HFFc6 (cell line): ENCODE measurements around the gene LSM11. TPM values are rescaled to one million over a fixed set of nuclear protein-coding genes. Genes with fewer than 3 reads are reported as not detected.
"Not testable (repeated sequence)": the region's sequence is repeated elsewhere in the genome, so short reads cannot be mapped to it uniquely, and the experiment has no call there.

Experiments
- DNase-seq: peaks from one replicate; pipeline ENCODE4 v3.0.0-alpha.2; 2018
- H3K27ac Mint-ChIP-seq: 2 replicates; pipeline ENCODE4 v1.8.0; 2020; ENCODE audit warnings: mild to moderate bottlenecking, mixed read lengths
- H3K27me3 Mint-ChIP-seq: 2 replicates; pipeline ENCODE4 v1.8.0; 2021; ENCODE audit warnings: mild to moderate bottlenecking, moderate library complexity, mixed read lengths; ENCODE audit not compliant: insufficient read depth
- H3K36me3 Mint-ChIP-seq: 2 replicates; pipeline ENCODE4 v1.8.0; 2021; ENCODE audit warnings: low read depth, mixed read lengths
- H3K4me1 Mint-ChIP-seq: 2 replicates; pipeline ENCODE4 v1.8.0; 2020; ENCODE audit warnings: low read depth, mixed read lengths
- H3K4me3 Mint-ChIP-seq: 2 replicates; pipeline ENCODE4 v1.8.0; 2020; ENCODE audit warnings: mild to moderate bottlenecking, moderate library complexity, mixed read lengths
- H3K9me3 Mint-ChIP-seq: 2 replicates; pipeline ENCODE4 v1.8.0; 2020; ENCODE audit warnings: mild to moderate bottlenecking, mixed read lengths
- CTCF ChIP-seq: fragments of 200-600 bp; sonication (generic); IDR thresholded peaks from 2 replicates; pipeline ENCODE4 v1.5.0; 2021; ENCODE audit warnings: antibody characterized with exemption, mild to moderate bottlenecking
- total RNA-seq, 6 experiments: library from RNA; stranded (reverse); fragmentation: NEBNext Ultra II Directional; extraction: Animal tissue kit (Norgen Biotek cat#: 25700); gene quantifications; 2 replicates in 1 of 6; 3 replicates in 5 of 6; pipeline ENCODE4 v1.2.3, GENCODE V29; 2021

The LSM11 gene
- total RNA-seq, 6 experiments from 2014 or later = 2.0 to 2.9 (median 2.2) TPM

DNA sequence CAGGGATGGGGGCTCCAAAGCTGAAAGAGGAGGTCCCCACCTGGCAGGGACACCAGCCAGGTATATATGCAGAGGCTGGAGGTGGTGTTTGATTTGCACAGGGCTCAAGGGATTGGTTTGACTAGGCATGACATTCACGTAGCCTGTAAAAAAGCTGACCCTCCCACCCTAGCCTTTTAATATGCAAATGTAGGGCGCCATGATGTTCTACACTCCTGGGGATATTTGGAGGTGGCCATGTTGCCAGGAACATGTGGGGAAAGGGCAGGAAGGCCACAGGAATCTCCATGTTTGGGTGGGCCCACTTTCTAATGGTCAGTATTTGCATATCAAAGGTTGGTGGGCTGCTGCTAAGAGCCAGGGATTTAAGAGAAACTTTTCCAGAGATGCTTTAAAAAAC is 24.3 kb upstream of the LSM11 start:
- Mint-ChIP-seq H3K27me3 (no peaks in the 10 kb centered on the region), H3K27ac (no peak overlapping the region), H3K36me3 (peaks cover 10% of the 10 kb centered on the region; the same call in 1 of the 2 replicates), H3K4me1 (peaks cover 34% of the 10 kb centered on the region), H3K9me3 (no peaks in the 10 kb centered on the region), H3K4me3 (no peak overlapping the region)
- no peak for DNase-seq
- no peak for TF ChIP-seq CTCF

DNA sequence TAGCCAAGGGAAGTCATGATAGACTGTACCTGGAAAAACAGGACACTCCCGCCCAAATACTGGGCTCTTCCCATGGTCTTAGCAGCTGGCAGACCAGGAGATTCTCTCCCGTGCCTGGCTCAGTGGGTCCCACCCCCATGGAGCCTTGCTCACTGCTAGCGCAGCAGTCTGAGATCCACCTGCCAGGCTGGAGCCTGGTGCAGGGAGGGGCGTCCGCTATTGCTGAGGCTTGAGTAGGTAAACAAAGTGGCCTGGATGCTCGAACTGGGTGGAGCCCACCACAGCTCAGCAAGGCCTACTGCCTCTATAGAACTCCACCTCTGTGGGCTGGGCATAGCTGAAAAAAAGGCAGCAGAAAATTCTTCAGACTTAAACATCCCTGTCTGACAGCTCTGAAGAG is 22.4 kb upstream of the LSM11 start:
- Mint-ChIP-seq H3K4me1 (peaks cover 25% of the 10 kb centered on the region), H3K36me3 (peaks cover 18% of the 10 kb centered on the region; the same call in 1 of the 2 replicates), H3K27ac (no peak overlapping the region), H3K9me3 (no peaks in the 10 kb centered on the region), H3K4me3 (no peak overlapping the region), H3K27me3 (no peaks in the 10 kb centered on the region)
- TF ChIP-seq CTCF = no peak
- DNase-seq = no peak

- H3K27ac Mint-ChIP-seq, H3K4me3 Mint-ChIP-seq, H3K9me3 Mint-ChIP-seq, H3K4me1 Mint-ChIP-seq, H3K27me3 Mint-ChIP-seq, DNase-seq: not testable (repeated sequence)
- peaks cover 18% of the 10 kb centered on the region; the same call in 1 of the 2 replicates for H3K36me3 Mint-ChIP-seq
Measured at GRCh38 chr5:157722895-157723294, 20.6 kb upstream of the LSM11 start.

GRCh38 chr5:157726607-157727006 is 16.9 kb upstream of the LSM11 start:
- DNase-seq, H3K27ac Mint-ChIP-seq, H3K4me3 Mint-ChIP-seq, H3K9me3 Mint-ChIP-seq, H3K27me3 Mint-ChIP-seq, H3K4me1 Mint-ChIP-seq: not testable (repeated sequence)
- H3K36me3 Mint-ChIP-seq = peaks cover 18% of the 10 kb centered on the region; the same call in 1 of the 2 replicates

- not testable (repeated sequence) for DNase-seq, H3K9me3 Mint-ChIP-seq, H3K27ac Mint-ChIP-seq, H3K4me3 Mint-ChIP-seq, H3K27me3 Mint-ChIP-seq
- peaks cover 16% of the 10 kb centered on the region; the same call in 1 of the 2 replicates for H3K36me3 Mint-ChIP-seq
- peaks cover 22% of the 10 kb centered on the region for H3K4me1 Mint-ChIP-seq
Measured at GRCh38 chr5:157727858-157728257, 15.7 kb upstream of the LSM11 start.

DNA sequence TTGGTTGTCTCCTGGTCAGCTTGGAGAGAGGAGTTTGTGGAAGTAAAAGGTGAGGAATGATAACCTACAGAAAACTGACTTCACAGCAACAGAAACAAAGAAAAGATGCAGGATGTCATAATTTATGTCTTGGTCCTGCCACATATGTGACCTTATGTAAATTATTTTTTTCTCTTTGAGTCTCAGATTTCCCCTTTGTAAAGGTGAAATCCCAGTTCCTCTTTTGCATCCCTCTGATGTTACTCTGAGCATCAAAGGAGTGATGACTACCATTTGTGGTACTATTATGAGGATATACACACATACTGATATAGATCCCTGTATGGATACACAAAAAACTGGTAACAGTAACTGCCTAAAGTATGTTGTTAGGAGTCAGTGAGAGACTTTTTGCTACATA is 13.7 kb upstream of the LSM11 start:
- no peak overlapping the region for H3K27ac Mint-ChIP-seq
- TF ChIP-seq CTCF = no peak
- H3K27me3 Mint-ChIP-seq = no peaks in the 10 kb centered on the region
- peaks cover 17% of the 10 kb centered on the region for H3K36me3 Mint-ChIP-seq
- peaks cover 27% of the 10 kb centered on the region for H3K4me1 Mint-ChIP-seq
- no peak overlapping the region for H3K4me3 Mint-ChIP-seq
- no peaks in the 10 kb centered on the region for H3K9me3 Mint-ChIP-seq
- DNase-seq = no peak

- Mint-ChIP-seq H3K4me3 (peak overlapping the region; percentile 100), H3K36me3 (peaks cover 9% of the 10 kb centered on the region), H3K27ac (peak overlapping the region; percentile 99), H3K27me3 (no peaks in the 10 kb centered on the region), H3K4me1 (peaks cover 27% of the 10 kb centered on the region), H3K9me3 (no peaks in the 10 kb centered on the region)
- DNase-seq = no peak
- no peak for TF ChIP-seq CTCF
Measured at GRCh38 chr5:157730900-157731271, 12.6 kb upstream of the LSM11 start.
